ENCODE data around the gene TENM3. TPM values are rescaled to one million over a fixed set of nuclear protein-coding genes. Genes with fewer than 3 reads are reported as not detected.

TENM3 gene
- total and polyA plus RNA-seq, 12 donors = 2.6 to 54.4 (median 42.8) TPM

GRCh38 chr4:182800216-182800515 is 557.0 kb downstream of the TENM3 start:
- no peak for TF ChIP-seq CTCF (IDR thresholded peaks at IDR 0.05)
- no peak for TF ChIP-seq POLR2A (IDR thresholded peaks at IDR 0.05)
- no peak overlapping the region for H3K27ac ChIP-seq
- WGBS, 4 donors = 86 to 96% (median 92%) methylated on average over 28 to 29 of the region's 29 CpGs
- intact Hi-C loops (cut with DNase I) = no loop called here
- H3K27me3 ChIP-seq = no peaks in the 10 kb centered on the region
- H3K4me1 ChIP-seq (replicated peaks in 1 of 2) = no peaks in the 10 kb centered on the region
- no peaks in the 10 kb centered on the region for H3K36me3 ChIP-seq (replicated peaks in 1 of 2)
- no peaks in the 10 kb centered on the region for H3K9me3 ChIP-seq (replicated peaks in 1 of 3)
- H3K4me3 ChIP-seq = no peak overlapping the region
- no peak for DNase-seq

- H3K27ac ChIP-seq = no peak overlapping the region
- no peaks in the 10 kb centered on the region for H3K27me3 ChIP-seq
- intact Hi-C loops (cut with DNase I) = no loop called here
- peaks cover 0 to 3% of the 10 kb centered on the region in 2 donors for H3K4me1 ChIP-seq (replicated peaks in 1 of 2)
- TF ChIP-seq CTCF (IDR thresholded peaks at IDR 0.05) (no peak), POLR2A (IDR thresholded peaks at IDR 0.05) (no peak)
- no peaks in the 10 kb centered on the region for H3K36me3 ChIP-seq (replicated peaks in 1 of 2)
- no peak for DNase-seq
- H3K9me3 ChIP-seq (replicated peaks in 1 of 3) = no peaks in the 10 kb centered on the region
- 75 to 91% (median 88%) methylated on average over 15 of the region's 15 CpGs for WGBS, 4 donors
- H3K4me3 ChIP-seq = no peak overlapping the region
These were observed 558.4 kb downstream of the TENM3 start for GRCh38 chr4:182801636-182802035.

GRCh38 chr4:182802621-182803020 is 559.4 kb downstream of the TENM3 start:
- intact Hi-C loops (cut with DNase I) = no loop called here
- H3K9me3 ChIP-seq (replicated peaks in 1 of 3) = no peaks in the 10 kb centered on the region
- H3K4me1 ChIP-seq (replicated peaks in 1 of 2) = peaks cover 0 to 3% of the 10 kb centered on the region in 2 donors
- no peak for TF ChIP-seq CTCF (IDR thresholded peaks at IDR 0.05)
- TF ChIP-seq POLR2A (IDR thresholded peaks at IDR 0.05) = no peak
- no peak overlapping the region for H3K27ac ChIP-seq
- no peak for DNase-seq
- H3K4me3 ChIP-seq = no peak overlapping the region
- H3K36me3 ChIP-seq (replicated peaks in 1 of 2) = no peaks in the 10 kb centered on the region
- H3K27me3 ChIP-seq = no peaks in the 10 kb centered on the region

- no peak for TF ChIP-seq CTCF (IDR thresholded peaks at IDR 0.05)
- no peak for TF ChIP-seq POLR2A (IDR thresholded peaks at IDR 0.05)
- Histone ChIP-seq H3K27me3 (no peaks in the 10 kb centered on the region), H3K4me3 (no peak overlapping the region), H3K4me1 (replicated peaks in 1 of 2) (peaks cover 0 to 3% of the 10 kb centered on the region in 2 donors), H3K9me3 (replicated peaks in 1 of 3) (no peaks in the 10 kb centered on the region), H3K36me3 (replicated peaks in 1 of 2) (no peaks in the 10 kb centered on the region), H3K27ac (no peak overlapping the region)
- 78 to 87% (median 83%) methylated on average over 6 of the region's 6 CpGs for WGBS, 4 donors
- intact Hi-C loops (cut with DNase I) = no loop called here
- no peak for DNase-seq
These were observed 560.0 kb downstream of the TENM3 start for GRCh38 chr4:182803235-182803634.

All from adrenal gland (tissue), 12 donors.